Heart left ventricle (tissue), 16 donors: ENCODE data around the gene TOP2B. TPM values are rescaled to one million over a fixed set of nuclear protein-coding genes. Genes with fewer than 3 reads are reported as not detected.
A peak's percentile ranks its signal among the peaks of the same experiment; 100 is the strongest.

Source experiments
- ATAC-seq, 4 donors: fragments of 200-7000 bp; cut with Tn5 transposase; one replicate each; pipeline ENCODE4 v1.9.1; 2020 to 2022; ENCODE audit warnings: moderate library complexity in 4 of 4, mild to moderate bottlenecking in 3 of 4, moderate number of reproducible peaks in 1 of 4
- DNase-seq, 5 donors: peaks; one replicate each; pipeline ENCODE4 v3.0.0-alpha.2; 2020
- H3K27ac ChIP-seq, 12 donors: fragments of 200-600 bp; sonication (generic) in 4 of 12; one replicate each; pipeline versions ENCODE4 v1.5.0 to v1.8.0; 2016 to 2022; ENCODE audit warnings: mild to moderate bottlenecking in 2 of 12
- H3K27me3 ChIP-seq, 9 donors: fragments of 200-600 bp; sonication (generic) in 2 of 9; one replicate each; pipeline versions ENCODE4 v1.5.1 to v1.8.0; 2016 to 2022; ENCODE audit warnings: mild to moderate bottlenecking in 3 of 9
- H3K36me3 ChIP-seq, 9 donors: fragments of 200-600 bp; sonication (generic) in 2 of 9; one replicate each; pipeline versions ENCODE4 v1.5.0 to v1.8.0; 2018 to 2022; ENCODE audit warnings: mild to moderate bottlenecking in 2 of 9
- H3K4me1 ChIP-seq, 12 donors: fragments of 200-600 bp; sonication (generic) in 4 of 12; one replicate each; pipeline versions ENCODE4 v1.5.0 to v1.8.0; 2016 to 2022; ENCODE audit warnings: mild to moderate bottlenecking in 3 of 12
- H3K4me3 ChIP-seq, 12 donors: fragments of 200-600 bp; sonication (generic) in 4 of 12; one replicate each; pipeline versions ENCODE4 v1.5.0 to v1.8.0; 2017 to 2022; ENCODE audit warnings: mild to moderate bottlenecking in 9 of 12, moderate library complexity in 4 of 12
- H3K9me3 ChIP-seq, 12 donors: fragments of 200-600 bp; sonication (generic) in 4 of 12; one replicate each; pipeline versions ENCODE4 v1.5.0 to v1.8.0; 2016 to 2022; ENCODE audit warnings: mild to moderate bottlenecking in 1 of 12
- CTCF ChIP-seq, 12 donors: fragments of 200-600 bp; sonication (generic) in 4 of 12; IDR thresholded peaks; one replicate each; pipeline versions ENCODE4 v1.5.0 to v1.8.0; 2018 to 2022; ENCODE audit warnings: antibody characterized with exemption in 12 of 12, mild to moderate bottlenecking in 5 of 12
- POLR2A ChIP-seq, 2 donors: fragments of 450-650 bp; IDR thresholded peaks; one replicate each; pipeline ENCODE4 v1.6.1; 2017; ENCODE audit warnings: antibody characterized with exemption in 2 of 2, mild to moderate bottlenecking in 2 of 2, moderate library complexity in 2 of 2
- WGBS, 4 donors: extraction: QIAGEN DNeasy Blood & Tissue Kit in 2 of 4; methylation state at CpG; one replicate each; pipeline versions ENCODE4 v1.1.5 to v1.1.7; 2013 to 2018; 5-methylcytosine and 5-hydroxymethylcytosine counted together
- intact Hi-C, 10 donors: fragments of 100-400 bp; cut with DNase I; formaldehyde crosslinking; loops; one replicate each; pipeline versions ENCODE4 v1.11.1 to v1.14.2; 2022
- polyA plus RNA-seq, 2 donors: library from polyadenylated mRNA; stranded (reverse); fragments of 200-250 nt; gene quantifications; one replicate each; pipeline ENCODE4 v1.2.3, GENCODE V29; 2013
- total RNA-seq, 9 donors: library from RNA; depleted of rRNA in 2 of 9; stranded (reverse); fragments of >200 nt in 2 of 9; fragmentation: NEBNext Ultra II Directional in 3 of 9; extraction: Animal tissue kit (Norgen Biotek cat#: 25700) in 3 of 9; gene quantifications; one replicate each; pipeline versions ENCODE4 v1.1.0 to v1.2.4, GENCODE V29; 2016 to 2023
- donor health status: ischemic (EF 13 %, LVEDD 7.1; RV severe dilation, severe dysfunction).
- donor health status: healthy with polysubstance abuse.
- donor health status: DM: no; HTN: yes; CAD: no.
- donor health status: DM: no; HTN: no; CAD: no.
- donor health status: ischemic (EF 25% LVEDD 6.9; RV normal size, moderate dysfunction).
- donor health status: ischemic (EF 25% LVEDD 5.7; RV mildly dilated, moderate dysfunction).
- donor health status: healthy.
- donor health status: DM: yes; HTN: yes; CAD: no.
- donor health status: ischemic (EF 35%, LVEDD 5.7; RV mildly dilated, moderate dysfunction).
- donor health status: nonischemic (EF 11% LVEDD 7.7; RV severe dilation, severe dysfunction).
- donor health status: DM: yes; HTN: yes; CAD: no.
- donor health status: PGD.
- donor health status: ischemic (EF 29% LVEDD 5.4; RV normal size, mild dysfunction).
- donor health status: nonischemic (EF 23%, LVEDD 6.1; RV moderate dilation, normal function).

TOP2B gene
- total and polyA plus RNA-seq, 11 donors, result 33.1 to 124 (median 91.0) TPM

GRCh38 chr3:25567388-25567787, 97.3 kb downstream of the TOP2B start:
- DNase-seq (no peak), ATAC-seq (no peak)
- Histone ChIP-seq H3K4me1 (peaks cover 0 to 32% (median 6%) of the 10 kb centered on the region in 12 donors), H3K4me3 (no peak overlapping the region), H3K27ac (peak overlapping the region in 2 of 12 donors; percentile 1 to 59), H3K27me3 (no peaks in the 10 kb centered on the region), H3K9me3 (no peaks in the 10 kb centered on the region), H3K36me3 (peaks cover 0 to 25% (median 4%) of the 10 kb centered on the region in 9 donors)
- no peak for TF ChIP-seq POLR2A (IDR thresholded peaks at IDR 0.05)
- intact Hi-C loops, result no loop called here
- 77 to 86% (median 83%) methylated on average over 10 of the region's 10 CpGs for WGBS, 4 donors

GRCh38 chr3:25566358-25566920, 98.3 kb downstream of the TOP2B start:
- no peaks in the 10 kb centered on the region for H3K27me3 ChIP-seq
- 77 to 81% (median 78%) methylated on average over 5 of the region's 5 CpGs for WGBS, 4 donors

GRCh38 chr3:25565807-25566206, 98.9 kb downstream of the TOP2B start:
- ATAC-seq (no peak), DNase-seq (no peak)
- H3K4me1 ChIP-seq, result peaks cover 0 to 43% (median 13%) of the 10 kb centered on the region in 12 donors
- H3K9me3 ChIP-seq, result no peaks in the 10 kb centered on the region
- peaks cover 0 to 11% (median under 1%) of the 10 kb centered on the region in 9 donors for H3K36me3 ChIP-seq
- TF ChIP-seq CTCF (IDR thresholded peaks at IDR 0.05) (no peak), POLR2A (IDR thresholded peaks at IDR 0.05) (no peak)
- WGBS, 4 donors, result 90 to 97% (median 94%) methylated on average over 7 of the region's 7 CpGs
- H3K27me3 ChIP-seq, result no peaks in the 10 kb centered on the region
- H3K27ac ChIP-seq, result no peak overlapping the region
- intact Hi-C loops, result no loop called here
- H3K4me3 ChIP-seq, result no peak overlapping the region

More at GRCh38 chr3:25566358-25566920, 98.3 kb downstream of the TOP2B start:
- Histone ChIP-seq H3K36me3 (peaks cover 0 to 17% (median 4%) of the 10 kb centered on the region in 9 donors), H3K9me3 (no peaks in the 10 kb centered on the region), H3K27ac (no peak overlapping the region), H3K4me1 (peaks cover 0 to 41% (median 12%) of the 10 kb centered on the region in 12 donors), H3K4me3 (no peak overlapping the region)
- ATAC-seq (no peak), DNase-seq (no peak)
- intact Hi-C loops, result no loop called here
- peak in 1 of 12 donors; percentile 14 for TF ChIP-seq CTCF (IDR thresholded peaks at IDR 0.05)
- no peak for TF ChIP-seq POLR2A (IDR thresholded peaks at IDR 0.05)

GRCh38 chr3:25564075-25564474, 100.6 kb downstream of the TOP2B start:
- H3K27me3 ChIP-seq, result no peaks in the 10 kb centered on the region
- no peak for TF ChIP-seq POLR2A (IDR thresholded peaks at IDR 0.05)
- no peak for TF ChIP-seq CTCF (IDR thresholded peaks at IDR 0.05)
- intact Hi-C loops, result no loop called here
- H3K36me3 ChIP-seq, result no peaks in the 10 kb centered on the region
- ATAC-seq (no peak), DNase-seq (no peak)
- H3K4me3 ChIP-seq, result no peak overlapping the region
- no peaks in the 10 kb centered on the region for H3K9me3 ChIP-seq
- 91 to 97% (median 93%) methylated on average over 4 of the region's 4 CpGs for WGBS, 4 donors
- no peak overlapping the region for H3K27ac ChIP-seq
- H3K4me1 ChIP-seq, result peaks cover 0 to 37% (median 10%) of the 10 kb centered on the region in 12 donors

GRCh38 chr3:25563601-25564000, 101.1 kb downstream of the TOP2B start:
- Histone ChIP-seq H3K9me3 (no peaks in the 10 kb centered on the region), H3K27ac (no peak overlapping the region), H3K27me3 (no peaks in the 10 kb centered on the region), H3K36me3 (no peaks in the 10 kb centered on the region), H3K4me1 (peaks cover 0 to 38% (median 7%) of the 10 kb centered on the region in 12 donors), H3K4me3 (no peak overlapping the region)
- intact Hi-C loops, result no loop called here
- no peak for DNase-seq
- 82 to 88% (median 86%) methylated on average over 1 of the region's 1 CpG for WGBS, 4 donors
- no peak for TF ChIP-seq POLR2A (IDR thresholded peaks at IDR 0.05)
- TF ChIP-seq CTCF (IDR thresholded peaks at IDR 0.05), result no peak
- no peak for ATAC-seq
